ENCODE data around the gene GZF1.

DNA sequence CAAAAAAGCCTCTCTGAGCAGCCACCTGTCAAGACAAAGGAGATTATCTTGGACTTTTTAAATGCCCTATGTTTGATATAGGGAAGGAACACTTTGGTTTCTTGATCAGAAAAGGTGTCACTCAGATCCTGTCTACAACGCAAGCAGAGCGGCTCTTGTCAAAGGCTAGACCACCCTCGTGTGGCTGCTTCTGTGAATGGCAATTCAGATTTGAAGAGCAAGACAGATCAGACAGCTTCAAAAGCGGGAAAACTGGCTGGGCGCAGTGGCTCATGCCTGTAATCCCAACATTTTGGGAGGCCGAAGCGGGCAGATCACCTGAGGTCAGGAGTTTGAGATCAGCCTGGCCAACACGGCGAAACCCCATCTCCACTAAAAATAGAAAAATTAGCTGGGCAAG, 21.5 kb upstream of the GZF1 start:
- TF ChIP-seq, protein P1, sequence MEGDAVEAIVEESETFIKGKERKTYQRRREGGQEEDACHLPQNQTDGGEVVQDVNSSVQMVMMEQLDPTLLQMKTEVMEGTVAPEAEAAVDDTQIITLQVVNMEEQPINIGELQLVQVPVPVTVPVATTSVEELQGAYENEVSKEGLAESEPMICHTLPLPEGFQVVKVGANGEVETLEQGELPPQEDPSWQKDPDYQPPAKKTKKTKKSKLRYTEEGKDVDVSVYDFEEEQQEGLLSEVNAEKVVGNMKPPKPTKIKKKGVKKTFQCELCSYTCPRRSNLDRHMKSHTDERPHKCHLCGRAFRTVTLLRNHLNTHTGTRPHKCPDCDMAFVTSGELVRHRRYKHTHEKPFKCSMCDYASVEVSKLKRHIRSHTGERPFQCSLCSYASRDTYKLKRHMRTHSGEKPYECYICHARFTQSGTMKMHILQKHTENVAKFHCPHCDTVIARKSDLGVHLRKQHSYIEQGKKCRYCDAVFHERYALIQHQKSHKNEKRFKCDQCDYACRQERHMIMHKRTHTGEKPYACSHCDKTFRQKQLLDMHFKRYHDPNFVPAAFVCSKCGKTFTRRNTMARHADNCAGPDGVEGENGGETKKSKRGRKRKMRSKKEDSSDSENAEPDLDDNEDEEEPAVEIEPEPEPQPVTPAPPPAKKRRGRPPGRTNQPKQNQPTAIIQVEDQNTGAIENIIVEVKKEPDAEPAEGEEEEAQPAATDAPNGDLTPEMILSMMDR (IDR thresholded peaks at IDR 0.05) = peak; percentile 15
- no peak for TF ChIP-seq EZH2 (IDR thresholded peaks at IDR 0.05; ENCODE audit: borderline replicate concordance, insufficient read depth, low read depth, low read length, poor library complexity, severe bottlenecking)
